ENCODE data around the gene AGMO.

The AGMO gene

GRCh38 chr7:15417341-15417988 lies 144.3 kb downstream of the AGMO start:
- Histone ChIP-seq H3K4me3 (ENCODE audit: insufficient read depth, low read length, poor library complexity, severe bottlenecking) (no peak overlapping the region), H3K36me3 (ENCODE audit: low read length) (no peaks in the 10 kb centered on the region), H3K27ac (ENCODE audit: low read depth, low read length) (no peak overlapping the region), H3F3A (ENCODE audit: insufficient read depth) (no peaks in the 10 kb centered on the region), H3K9me3 (ENCODE audit: insufficient read depth, low read length) (no peaks in the 10 kb centered on the region), H4K20me1 (ENCODE audit: low read depth, low read length) (no peaks in the 10 kb centered on the region), H3K4me2 (ENCODE audit: low read depth, low read length, poor library complexity, severe bottlenecking) (no peak overlapping the region), H3K9ac (ENCODE audit: low read length) (no peak overlapping the region), H2AFZ (ENCODE audit: low read depth, low read length, severe bottlenecking) (no peak overlapping the region), H3K79me2 (ENCODE audit: insufficient read depth, low read length) (no peaks in the 10 kb centered on the region), H3K27me3 (ENCODE audit: low read length) (no peaks in the 10 kb centered on the region), H3K9me2 (replicated peaks; ENCODE audit: insufficient read depth, low read length) (no peaks in the 10 kb centered on the region)
- TF ChIP-seq EZH2phosphoT487 (conservative IDR thresholded peaks at IDR 0.05; ENCODE audit: low read length), result no peak
- TF ChIP-seq CTCF (IDR thresholded peaks at IDR 0.05; ENCODE audit: insufficient read depth, low read length, poor library complexity, severe bottlenecking), result no peak

GRCh38 chr7:15411019-15411418 lies 150.8 kb downstream of the AGMO start:
- Histone ChIP-seq H3K9me3 (ENCODE audit: insufficient read depth, low read length) (no peaks in the 10 kb centered on the region), H3K27ac (ENCODE audit: low read depth, low read length) (no peak overlapping the region), H3K4me2 (ENCODE audit: low read depth, low read length, poor library complexity, severe bottlenecking) (no peak overlapping the region), H3F3A (ENCODE audit: insufficient read depth) (no peaks in the 10 kb centered on the region), H3K27me3 (ENCODE audit: low read length) (no peaks in the 10 kb centered on the region), H3K36me3 (ENCODE audit: low read length) (no peaks in the 10 kb centered on the region), H3K9me2 (replicated peaks; ENCODE audit: insufficient read depth, low read length) (no peaks in the 10 kb centered on the region), H2AFZ (ENCODE audit: low read depth, low read length, severe bottlenecking) (no peak overlapping the region), H4K20me1 (ENCODE audit: low read depth, low read length) (no peaks in the 10 kb centered on the region), H3K9ac (ENCODE audit: low read length) (no peak overlapping the region), H3K4me3 (ENCODE audit: insufficient read depth, low read length, poor library complexity, severe bottlenecking) (no peak overlapping the region), H3K79me2 (ENCODE audit: insufficient read depth, low read length) (no peaks in the 10 kb centered on the region)
- no peak for TF ChIP-seq CTCF (IDR thresholded peaks at IDR 0.05; ENCODE audit: insufficient read depth, low read length, poor library complexity, severe bottlenecking)
- no peak for TF ChIP-seq EZH2phosphoT487 (conservative IDR thresholded peaks at IDR 0.05; ENCODE audit: low read length)

GRCh38 chr7:15407910-15408309 lies 153.9 kb downstream of the AGMO start:
- TF ChIP-seq CTCF (IDR thresholded peaks at IDR 0.05; ENCODE audit: insufficient read depth, low read length, poor library complexity, severe bottlenecking) (no peak), EZH2phosphoT487 (conservative IDR thresholded peaks at IDR 0.05; ENCODE audit: low read length) (no peak)
- Histone ChIP-seq H3K4me3 (ENCODE audit: insufficient read depth, low read length, poor library complexity, severe bottlenecking) (no peak overlapping the region), H4K20me1 (ENCODE audit: low read depth, low read length) (no peaks in the 10 kb centered on the region), H2AFZ (ENCODE audit: low read depth, low read length, severe bottlenecking) (no peak overlapping the region), H3K27me3 (ENCODE audit: low read length) (no peaks in the 10 kb centered on the region), H3K9ac (ENCODE audit: low read length) (no peak overlapping the region), H3K36me3 (ENCODE audit: low read length) (no peaks in the 10 kb centered on the region), H3K4me2 (ENCODE audit: low read depth, low read length, poor library complexity, severe bottlenecking) (no peak overlapping the region), H3K79me2 (ENCODE audit: insufficient read depth, low read length) (no peaks in the 10 kb centered on the region), H3K9me2 (replicated peaks; ENCODE audit: insufficient read depth, low read length) (no peaks in the 10 kb centered on the region), H3K9me3 (ENCODE audit: insufficient read depth, low read length) (peaks cover 4% of the 10 kb centered on the region; the same call in 1 of the 2 replicates), H3F3A (ENCODE audit: insufficient read depth) (no peaks in the 10 kb centered on the region), H3K27ac (ENCODE audit: low read depth, low read length) (no peak overlapping the region)

Measured in SU-DHL-6 (cell line).